HG03521 (cell line): ENCODE results near the gene STYK1.
A peak's percentile ranks its signal among the peaks of the same experiment; 100 is the strongest.

ENCODE experiments used
- ATAC-seq: cut with Tn5 transposase; IDR thresholded peaks from one replicate; pipeline ENCODE4 v1.9.1; 2021; ENCODE audit warnings: mild to moderate bottlenecking, moderate library complexity; ENCODE audit not compliant: unreplicated experiment

STYK1 gene, protein sequence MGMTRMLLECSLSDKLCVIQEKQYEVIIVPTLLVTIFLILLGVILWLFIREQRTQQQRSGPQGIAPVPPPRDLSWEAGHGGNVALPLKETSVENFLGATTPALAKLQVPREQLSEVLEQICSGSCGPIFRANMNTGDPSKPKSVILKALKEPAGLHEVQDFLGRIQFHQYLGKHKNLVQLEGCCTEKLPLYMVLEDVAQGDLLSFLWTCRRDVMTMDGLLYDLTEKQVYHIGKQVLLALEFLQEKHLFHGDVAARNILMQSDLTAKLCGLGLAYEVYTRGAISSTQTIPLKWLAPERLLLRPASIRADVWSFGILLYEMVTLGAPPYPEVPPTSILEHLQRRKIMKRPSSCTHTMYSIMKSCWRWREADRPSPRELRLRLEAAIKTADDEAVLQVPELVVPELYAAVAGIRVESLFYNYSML

DNA sequence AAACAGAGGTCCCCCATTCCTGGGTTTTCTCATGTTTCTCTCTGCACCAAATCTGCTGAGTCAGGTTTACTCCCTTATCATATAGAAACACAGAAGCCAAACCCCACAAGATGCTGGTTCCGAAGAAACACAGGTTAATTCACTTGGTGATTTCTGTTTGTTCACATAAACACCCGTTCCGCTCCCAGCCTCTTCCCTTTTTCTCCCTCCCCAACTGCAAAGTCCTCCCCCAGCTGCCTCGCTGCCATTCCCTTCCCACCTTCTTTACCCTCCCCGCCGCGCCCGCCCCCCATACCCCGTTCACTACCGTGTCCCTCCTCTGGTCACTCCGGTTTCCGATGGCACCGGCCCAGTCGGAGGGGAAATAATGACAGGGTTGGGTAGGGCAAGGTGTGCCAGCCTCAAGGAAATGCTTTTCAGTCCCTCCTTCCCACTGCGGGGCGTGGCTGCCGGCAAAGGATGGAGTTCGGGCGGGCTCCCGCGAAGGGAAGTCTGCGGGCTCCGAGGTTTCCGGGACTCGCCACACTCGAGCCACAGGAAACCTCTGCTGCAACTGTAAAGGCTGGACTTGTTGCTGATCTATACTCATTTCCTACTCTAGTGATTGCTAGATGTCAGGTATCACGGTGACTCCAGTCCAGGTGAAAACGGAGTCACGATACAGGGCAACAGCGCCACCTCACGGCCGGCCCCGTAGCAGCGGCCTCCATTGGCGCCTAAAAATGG, at the start of gene STYK1:
TSS of gene STYK1 (minus strand) at position 394 of the 726 bp plus-strand sequence. CDS start 39,434 bp downstream, outside the sequence.
- ATAC-seq, result peak; percentile 42

- peak; percentile 47 for ATAC-seq
Observed at GRCh38 chr12:10722905-10723746, 49.3 kb upstream of the STYK1 start, which contains the start of gene YBX3. Gene YBX3 (minus strand): TSS chr12:10723323. CDS start chr12:10723111, 212 bp downstream.

DNA sequence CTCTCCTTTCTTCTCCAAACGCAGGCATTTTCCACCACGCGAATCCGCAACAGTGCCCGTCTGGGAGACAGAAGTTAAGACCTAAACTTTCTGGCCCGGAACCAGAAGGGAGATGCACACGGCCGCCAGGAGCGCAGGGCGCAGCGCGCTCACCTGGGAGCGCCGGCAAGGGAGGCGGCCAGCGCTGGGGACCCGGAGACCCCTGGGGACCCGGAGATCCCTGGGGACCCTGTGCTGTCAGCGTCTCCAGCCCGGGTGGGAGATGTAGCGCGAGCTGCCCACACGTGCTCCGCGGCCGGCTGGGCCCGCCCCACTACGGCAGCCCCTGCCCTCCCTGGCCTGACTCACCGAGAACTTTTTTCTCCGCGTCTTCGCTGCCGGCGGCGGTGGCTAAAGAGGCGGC, 48.7 kb upstream of the STYK1 start:
- ATAC-seq, result peak; percentile 39

- ATAC-seq, result peak; percentile 26
Observed at GRCh38 chr12:10721651-10722501, 48.0 kb upstream of the STYK1 start.

DNA sequence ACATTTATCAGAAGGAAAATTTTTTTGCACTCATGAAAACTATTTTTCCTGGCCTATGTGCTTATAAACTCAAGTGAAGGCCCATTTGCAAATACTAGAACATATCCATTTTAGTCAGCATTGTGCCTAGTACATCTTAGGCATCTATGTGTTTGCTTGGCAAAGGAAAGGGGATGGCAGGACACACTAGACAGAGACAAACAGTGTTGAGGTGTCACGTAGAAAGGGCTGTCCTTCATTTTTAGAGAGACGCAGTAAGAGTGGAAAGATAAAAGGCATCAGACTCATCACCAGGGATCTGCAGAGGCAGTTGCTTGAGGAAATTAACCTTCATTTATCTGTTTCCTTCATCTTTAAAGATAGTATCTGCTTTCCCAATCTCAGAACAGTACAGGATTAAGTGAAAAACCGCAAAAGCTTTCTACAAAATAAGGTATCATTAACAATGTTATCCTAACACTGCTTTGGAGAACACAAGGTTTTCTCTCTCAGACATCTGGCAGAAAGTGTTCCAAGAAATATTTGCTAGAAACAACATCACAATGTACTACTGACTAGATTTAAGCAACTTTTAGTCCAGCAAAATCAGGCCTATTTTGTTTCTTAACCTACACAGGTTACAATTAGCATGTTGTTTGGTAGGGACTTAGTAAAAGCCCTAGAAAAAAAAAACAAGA, 47.3 kb upstream of the STYK1 start:
- no peak for ATAC-seq

- ATAC-seq, result no peak
Observed at GRCh38 chr12:10719482-10719881, 45.6 kb upstream of the STYK1 start.

DNA sequence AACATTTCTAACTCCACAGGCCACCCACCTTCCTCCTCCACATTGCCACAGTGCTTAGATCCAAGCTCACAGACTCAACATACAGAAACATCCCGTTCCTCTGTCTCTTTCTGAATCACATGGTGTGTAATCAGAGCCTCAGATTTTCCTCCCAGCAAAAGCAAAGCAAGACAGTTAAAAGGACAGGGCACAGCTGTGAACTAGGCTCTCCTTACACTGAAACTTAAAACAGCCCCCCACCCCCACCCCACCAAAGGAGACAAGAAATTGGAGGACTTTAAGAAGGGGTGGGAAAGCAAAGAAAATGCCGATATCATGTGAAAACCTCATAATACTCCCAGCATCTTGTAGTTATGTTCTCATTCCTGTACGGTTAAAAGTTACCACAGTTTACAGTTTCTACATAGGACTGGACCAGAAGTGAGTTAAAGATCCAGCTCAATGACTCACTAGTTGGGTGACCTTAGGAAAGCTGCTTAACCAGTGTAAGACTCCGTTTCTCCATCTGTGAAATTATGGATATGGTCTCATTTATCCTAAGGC, 44.5 kb upstream of the STYK1 start:
- no peak for ATAC-seq

DNA sequence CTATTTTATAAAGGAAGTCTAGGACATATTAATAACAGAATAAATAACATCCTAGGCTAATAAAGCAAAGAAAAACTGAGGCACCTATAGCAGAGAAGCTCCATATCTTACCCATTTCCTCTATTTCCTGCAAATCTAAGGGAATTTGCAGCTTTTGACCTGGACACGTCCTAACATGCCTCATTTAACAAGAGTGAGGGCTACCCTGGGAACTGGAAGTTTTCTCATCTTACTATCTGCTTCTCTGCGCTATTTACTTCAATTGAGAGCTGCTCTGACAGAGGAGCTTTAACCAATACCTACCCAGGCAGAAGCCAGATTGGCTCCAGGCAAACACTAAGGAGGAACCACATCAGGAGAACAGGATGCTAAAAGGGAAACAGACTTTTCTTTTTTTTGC, 43.6 kb upstream of the STYK1 start:
- ATAC-seq, result no peak

- no peak for ATAC-seq
Observed at GRCh38 chr12:10716704-10717315, 43.0 kb upstream of the STYK1 start.

GRCh38 chr12:10716277-10716676, 42.4 kb upstream of the STYK1 start:
- ATAC-seq, result no peak

GRCh38 chr12:10715491-10715890, 41.6 kb upstream of the STYK1 start:
- no peak for ATAC-seq

- no peak for ATAC-seq
Observed at GRCh38 chr12:10709808-10710207, 36.0 kb upstream of the STYK1 start.

DNA sequence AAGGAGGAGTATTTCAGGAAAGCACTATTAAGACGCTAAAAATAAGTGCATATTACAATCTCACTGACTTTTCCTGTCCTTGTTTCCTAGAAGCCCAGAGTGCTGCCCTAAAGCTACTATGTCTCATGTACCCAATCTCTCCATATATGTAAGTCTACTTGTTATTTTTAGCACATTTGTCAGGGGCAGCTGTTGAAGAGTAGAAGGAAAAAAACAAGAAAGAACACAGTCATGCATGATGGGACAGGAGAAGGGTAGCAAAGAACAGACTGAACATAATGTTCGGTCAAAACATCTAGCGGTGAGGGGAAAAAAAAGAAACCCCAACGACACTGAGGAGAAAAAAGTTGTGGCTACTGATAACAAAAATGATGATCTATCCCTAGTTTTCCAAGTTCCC, 35.0 kb upstream of the STYK1 start:
- no peak for ATAC-seq

DNA sequence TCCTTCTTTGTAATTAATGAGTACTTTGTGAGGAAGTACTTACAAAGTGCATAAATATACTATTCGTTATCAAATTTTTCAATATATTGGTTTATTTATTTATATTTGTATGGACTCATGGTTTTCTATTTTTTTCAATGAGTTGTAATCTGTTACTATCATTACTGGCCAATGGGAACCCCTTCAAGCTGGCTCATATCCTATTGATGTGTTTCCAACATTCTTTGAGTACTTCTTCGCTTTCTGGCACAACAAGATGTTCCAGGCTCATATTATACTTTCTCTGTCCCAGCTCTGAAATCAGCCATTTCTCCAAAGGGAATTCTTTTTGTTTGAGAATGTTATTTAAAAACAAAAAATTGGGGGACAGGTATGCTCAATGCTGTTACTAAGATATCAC, 31.8 kb upstream of the STYK1 start:
- no peak for ATAC-seq

DNA sequence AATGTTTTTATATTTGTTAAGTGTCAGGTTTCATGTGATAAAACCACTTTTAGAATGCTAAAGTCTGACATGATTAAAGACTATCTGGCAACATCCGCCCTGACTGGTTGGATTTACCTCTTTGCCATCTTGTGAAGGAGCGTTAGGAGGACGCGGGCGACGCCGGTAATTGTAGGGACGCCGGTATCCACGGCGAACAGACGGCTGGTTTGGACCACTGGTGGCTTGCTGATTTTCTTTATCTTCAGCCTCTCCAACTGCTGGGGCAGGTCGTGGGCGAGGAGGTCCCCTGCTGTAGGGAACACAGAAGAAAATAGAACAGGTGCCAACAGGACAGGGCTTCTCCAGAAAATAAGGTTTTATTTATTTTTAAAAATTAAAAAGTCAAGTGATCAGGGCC, 28.0 kb upstream of the STYK1 start:
- ATAC-seq, result no peak

GRCh38 chr12:10701131-10701681, 27.4 kb upstream of the STYK1 start:
- no peak for ATAC-seq

DNA sequence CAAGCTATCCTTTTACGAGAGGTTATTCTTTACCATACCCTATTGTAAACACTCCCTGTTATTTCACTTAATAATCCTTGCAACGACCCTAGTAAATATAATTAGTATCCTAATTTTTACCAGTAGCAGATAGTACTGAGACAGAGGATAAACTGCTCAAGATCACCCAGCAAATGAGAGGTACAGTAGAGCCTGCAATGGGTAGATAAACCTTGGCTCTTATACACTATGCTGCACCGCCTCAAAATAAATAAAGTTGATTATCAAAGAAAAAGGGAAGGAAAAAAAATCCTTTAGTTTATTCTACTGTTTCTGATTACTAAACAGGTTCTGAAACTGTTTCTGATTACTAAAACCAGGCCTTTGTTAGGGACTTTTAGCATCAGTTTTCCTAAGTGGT, 26.7 kb upstream of the STYK1 start:
- ATAC-seq, result no peak

- ATAC-seq, result no peak
Observed at GRCh38 chr12:10697862-10698261, 24.0 kb upstream of the STYK1 start.

GRCh38 chr12:10697156-10697555, 23.3 kb upstream of the STYK1 start:
- ATAC-seq, result no peak
